GM23338 (cell line): ENCODE measurements around the gene UBE3B. TPM values are rescaled to one million over a fixed set of nuclear protein-coding genes. Genes with fewer than 3 reads are reported as not detected.

Source experiments
- ATAC-seq: fragments of 200-7000 bp; cut with Tn5 transposase; 3 replicates; pipeline ENCODE4 v1.9.1; 2020
- DNase-seq: peaks from one replicate; pipeline ENCODE4 v3.0.0-alpha.2; 2015; ENCODE audit warnings: low spot score
- H2AFZ ChIP-seq: fragments of 200-600 bp; sonication (generic); 2 replicates; pipeline ENCODE4 v1.8.0; 2016; ENCODE audit warnings: antibody characterized with exemption, mild to moderate bottlenecking, moderate library complexity
- H3F3A ChIP-seq: fragments of 200-600 bp; sonication (generic); replicated peaks from 2 replicates; pipeline ENCODE4 v1.8.0; 2017; ENCODE audit warnings: antibody characterized with exemption, mixed run types, low read depth
- H3K27ac ChIP-seq: fragments of 200-600 bp; sonication (generic); 2 replicates; pipeline ENCODE4 v1.6.1; 2016; ENCODE audit warnings: low read depth
- H3K27me3 ChIP-seq: fragments of 200-600 bp; sonication (generic); 2 replicates; pipeline ENCODE4 v1.8.0; 2016; ENCODE audit warnings: mild to moderate bottlenecking, mixed run types, moderate library complexity; ENCODE audit not compliant: insufficient read depth
- H3K36me3 ChIP-seq: fragments of 200-600 bp; sonication (generic); 2 replicates; pipeline ENCODE4 v1.8.0; 2016; ENCODE audit warnings: mild to moderate bottlenecking; ENCODE audit not compliant: insufficient read depth
- H3K4me1 ChIP-seq: fragments of 200-600 bp; sonication (generic); 2 replicates; pipeline ENCODE4 v1.8.0; 2016; ENCODE audit warnings: mild to moderate bottlenecking, moderate library complexity; ENCODE audit not compliant: insufficient read depth
- H3K4me2 ChIP-seq: fragments of 200-600 bp; sonication (generic); 2 replicates; pipeline ENCODE4 v1.7.1; 2017; ENCODE audit warnings: mixed run types
- H3K4me3 ChIP-seq: fragments of 200-600 bp; sonication (generic); 2 replicates; pipeline ENCODE4 v1.6.1; 2016; ENCODE audit warnings: mixed run types
- H3K79me2 ChIP-seq: fragments of 200-600 bp; sonication (generic); replicated peaks from 2 replicates; pipeline ENCODE4 v1.8.0; 2017; ENCODE audit warnings: mild to moderate bottlenecking; ENCODE audit not compliant: insufficient read depth
- H3K9me2 ChIP-seq: fragments of 200-600 bp; sonication (generic); 2 replicates; pipeline ENCODE4 v1.8.0; 2017; ENCODE audit not compliant: insufficient read depth
- H4K20me1 ChIP-seq: fragments of 200-600 bp; sonication (generic); replicated peaks from 2 replicates; pipeline ENCODE4 v1.8.0; 2017; ENCODE audit warnings: mild to moderate bottlenecking; ENCODE audit not compliant: insufficient read depth
- H3K27ac Mint-ChIP-seq: 2 replicates; pipeline ENCODE4 v1.8.0; 2020; ENCODE audit warnings: inconsistent platforms, mild to moderate bottlenecking, moderate library complexity, mixed read lengths
- H3K27me3 Mint-ChIP-seq: 3 replicates; pipeline ENCODE4 v1.8.0; 2022; ENCODE audit warnings: low read depth, mild to moderate bottlenecking, moderate library complexity, mixed read lengths, inconsistent platforms; ENCODE audit not compliant: insufficient read depth, poor library complexity
- H3K36me3 Mint-ChIP-seq: 3 replicates; pipeline ENCODE4 v1.8.0; 2021; ENCODE audit warnings: low read depth, mild to moderate bottlenecking, inconsistent platforms, moderate library complexity, mixed read lengths
- H3K4me1 Mint-ChIP-seq: 3 replicates; pipeline ENCODE4 v1.8.0; 2020; ENCODE audit warnings: mild to moderate bottlenecking, inconsistent platforms, mixed read lengths
- H3K4me3 Mint-ChIP-seq: 3 replicates; pipeline ENCODE4 v1.8.0; 2021; ENCODE audit warnings: moderate library complexity, mild to moderate bottlenecking, inconsistent platforms, mixed read lengths
- H3K9me3 Mint-ChIP-seq: 3 replicates; pipeline ENCODE4 v1.8.0; 2020; ENCODE audit warnings: moderate library complexity, mild to moderate bottlenecking, inconsistent platforms, mixed read lengths
- ETS1 ChIP-seq: IDR thresholded peaks from 2 replicates; pipeline ENCODE4 v1.6.1; 2016; ENCODE audit warnings: antibody characterized with exemption
- EZH2phosphoT487 ChIP-seq: fragments of 200-600 bp; sonication (generic); IDR thresholded peaks from one replicate; pipeline ENCODE4 v1.8.1; 2018; ENCODE audit warnings: antibody characterized with exemption; ENCODE audit not compliant: unreplicated experiment
- NANOG ChIP-seq: IDR thresholded peaks from 2 replicates; pipeline ENCODE4 v1.6.1; 2016; ENCODE audit warnings: antibody characterized with exemption, borderline replicate concordance
- POLR2AphosphoS5 ChIP-seq: IDR thresholded peaks from 2 replicates; pipeline ENCODE4 v1.6.1; 2016; ENCODE audit warnings: antibody characterized with exemption, low read depth
- STAT1 ChIP-seq: IDR thresholded peaks from one replicate; pipeline ENCODE4 v1.6.1; 2016; ENCODE audit warnings: antibody characterized with exemption; ENCODE audit not compliant: unreplicated experiment
- ZNF462 ChIP-seq: fragments of 250-450 bp; sonication (Bioruptor Pico); IDR thresholded peaks from 2 replicates; pipeline ENCODE4 v1.5.0; 2020; ENCODE audit warnings: mild to moderate bottlenecking, moderate library complexity
- polyA plus RNA-seq: library from polyadenylated mRNA; unstranded; fragments of >200 nt; fragmentation: Nextera tagmentation; extraction: Ambion mirVana; gene quantifications from 2 replicates; pipeline ENCODE4 v1.2.1, GENCODE V29; 2016
- total RNA-seq: library from RNA; depleted of rRNA; stranded (reverse); fragments of >200 nt; shearing (Covaris generic); gene quantifications from 2 replicates; pipeline ENCODE4 v1.2.3, GENCODE V29; 2014
- TF ChIP-seq, protein P1 (sequence below), 2 experiments: fragments of 200-600 bp in 1 of 2; sonication (generic) in 1 of 2; conservative IDR thresholded peaks; 2 replicates each; pipeline versions ENCODE4 v1.5.1 to v1.6.1; 2016 to 2017; ENCODE audit warnings: antibody characterized with exemption in 2 of 2, low read depth in 2 of 2, mild to moderate bottlenecking in 2 of 2, moderate library complexity in 1 of 2
- TF ChIP-seq, protein P2 (sequence below): IDR thresholded peaks from one replicate; pipeline ENCODE4 v1.6.1; 2018; ENCODE audit warnings: antibody characterized with exemption; ENCODE audit not compliant: unreplicated experiment

Gene UBE3B
- total and polyA plus RNA-seq, 2 experiments from 2014 or later = 20.8 TPM

- TF ChIP-seq, protein P1, sequence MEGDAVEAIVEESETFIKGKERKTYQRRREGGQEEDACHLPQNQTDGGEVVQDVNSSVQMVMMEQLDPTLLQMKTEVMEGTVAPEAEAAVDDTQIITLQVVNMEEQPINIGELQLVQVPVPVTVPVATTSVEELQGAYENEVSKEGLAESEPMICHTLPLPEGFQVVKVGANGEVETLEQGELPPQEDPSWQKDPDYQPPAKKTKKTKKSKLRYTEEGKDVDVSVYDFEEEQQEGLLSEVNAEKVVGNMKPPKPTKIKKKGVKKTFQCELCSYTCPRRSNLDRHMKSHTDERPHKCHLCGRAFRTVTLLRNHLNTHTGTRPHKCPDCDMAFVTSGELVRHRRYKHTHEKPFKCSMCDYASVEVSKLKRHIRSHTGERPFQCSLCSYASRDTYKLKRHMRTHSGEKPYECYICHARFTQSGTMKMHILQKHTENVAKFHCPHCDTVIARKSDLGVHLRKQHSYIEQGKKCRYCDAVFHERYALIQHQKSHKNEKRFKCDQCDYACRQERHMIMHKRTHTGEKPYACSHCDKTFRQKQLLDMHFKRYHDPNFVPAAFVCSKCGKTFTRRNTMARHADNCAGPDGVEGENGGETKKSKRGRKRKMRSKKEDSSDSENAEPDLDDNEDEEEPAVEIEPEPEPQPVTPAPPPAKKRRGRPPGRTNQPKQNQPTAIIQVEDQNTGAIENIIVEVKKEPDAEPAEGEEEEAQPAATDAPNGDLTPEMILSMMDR (conservative IDR thresholded peaks at IDR 0.05; ENCODE audit: low read depth in 2 of 2) = no peak
- TF ChIP-seq EZH2phosphoT487 = no peak
- no peak for TF ChIP-seq STAT1
- no peak for TF ChIP-seq ETS1
- no peak for TF ChIP-seq NANOG
These were observed 82.2 kb downstream of the UBE3B start (continued) for GRCh38 chr12:109559601-109560000.

DNA sequence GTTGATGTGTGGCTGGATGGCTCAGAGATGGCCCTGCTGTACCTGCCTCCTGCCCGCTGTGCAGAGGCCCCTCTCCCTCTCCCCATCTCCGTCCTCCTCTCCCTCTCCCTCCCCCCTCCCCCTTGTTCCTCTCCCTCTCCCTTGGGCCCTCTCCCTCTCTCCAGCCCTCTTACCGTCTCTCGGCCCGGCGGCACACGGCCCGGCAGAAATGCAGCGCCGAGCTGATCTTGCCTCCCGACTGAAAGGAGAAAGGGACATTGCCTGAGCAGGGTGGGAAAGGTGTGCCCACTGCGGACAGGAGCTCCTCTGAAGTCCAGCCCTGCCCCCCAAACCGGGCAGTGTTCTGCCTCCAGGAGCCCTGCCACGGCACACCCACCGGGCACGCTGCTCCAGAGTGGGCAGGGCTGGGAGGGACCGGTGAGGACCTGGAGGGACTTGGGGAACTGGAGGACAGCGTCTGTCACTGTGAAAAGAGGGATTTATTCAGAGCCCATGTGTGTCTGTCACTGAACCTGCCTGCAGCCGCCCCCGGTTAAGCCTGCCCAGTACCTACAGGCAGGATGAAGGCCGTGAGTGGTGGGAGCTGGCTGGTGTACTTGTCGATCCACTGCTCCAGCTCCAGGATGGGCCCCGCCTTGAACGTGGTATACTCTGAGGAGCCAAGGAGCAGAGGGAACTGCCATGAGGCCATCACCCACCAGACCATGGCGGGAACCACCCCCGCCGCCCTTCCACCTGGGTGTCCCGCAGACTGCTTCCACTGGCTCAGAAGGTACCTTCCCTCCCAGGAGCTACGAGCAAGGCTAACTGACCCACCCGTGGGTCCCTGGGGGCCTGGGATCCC is 83.7 kb downstream of the UBE3B start:
- Mint-ChIP-seq H3K4me1 (peaks cover 5% of the 10 kb centered on the region; the same call in 1 of the 3 replicates), H3K27ac (no peak overlapping the region)
- no peak for DNase-seq

More for the DNA sequence above, 83.7 kb downstream of the UBE3B start:
- no peak for ATAC-seq
- H3K9me2 ChIP-seq = no peaks in the 10 kb centered on the region
- H2AFZ ChIP-seq = no peak overlapping the region
- no peaks in the 10 kb centered on the region for H3F3A ChIP-seq
- no peak overlapping the region for H3K4me3 ChIP-seq
- no peaks in the 10 kb centered on the region for H3K79me2 ChIP-seq
- TF ChIP-seq, protein P2, sequence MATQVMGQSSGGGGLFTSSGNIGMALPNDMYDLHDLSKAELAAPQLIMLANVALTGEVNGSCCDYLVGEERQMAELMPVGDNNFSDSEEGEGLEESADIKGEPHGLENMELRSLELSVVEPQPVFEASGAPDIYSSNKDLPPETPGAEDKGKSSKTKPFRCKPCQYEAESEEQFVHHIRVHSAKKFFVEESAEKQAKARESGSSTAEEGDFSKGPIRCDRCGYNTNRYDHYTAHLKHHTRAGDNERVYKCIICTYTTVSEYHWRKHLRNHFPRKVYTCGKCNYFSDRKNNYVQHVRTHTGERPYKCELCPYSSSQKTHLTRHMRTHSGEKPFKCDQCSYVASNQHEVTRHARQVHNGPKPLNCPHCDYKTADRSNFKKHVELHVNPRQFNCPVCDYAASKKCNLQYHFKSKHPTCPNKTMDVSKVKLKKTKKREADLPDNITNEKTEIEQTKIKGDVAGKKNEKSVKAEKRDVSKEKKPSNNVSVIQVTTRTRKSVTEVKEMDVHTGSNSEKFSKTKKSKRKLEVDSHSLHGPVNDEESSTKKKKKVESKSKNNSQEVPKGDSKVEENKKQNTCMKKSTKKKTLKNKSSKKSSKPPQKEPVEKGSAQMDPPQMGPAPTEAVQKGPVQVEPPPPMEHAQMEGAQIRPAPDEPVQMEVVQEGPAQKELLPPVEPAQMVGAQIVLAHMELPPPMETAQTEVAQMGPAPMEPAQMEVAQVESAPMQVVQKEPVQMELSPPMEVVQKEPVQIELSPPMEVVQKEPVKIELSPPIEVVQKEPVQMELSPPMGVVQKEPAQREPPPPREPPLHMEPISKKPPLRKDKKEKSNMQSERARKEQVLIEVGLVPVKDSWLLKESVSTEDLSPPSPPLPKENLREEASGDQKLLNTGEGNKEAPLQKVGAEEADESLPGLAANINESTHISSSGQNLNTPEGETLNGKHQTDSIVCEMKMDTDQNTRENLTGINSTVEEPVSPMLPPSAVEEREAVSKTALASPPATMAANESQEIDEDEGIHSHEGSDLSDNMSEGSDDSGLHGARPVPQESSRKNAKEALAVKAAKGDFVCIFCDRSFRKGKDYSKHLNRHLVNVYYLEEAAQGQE = no peak
- TF ChIP-seq POLR2AphosphoS5 (no peak), STAT1 (no peak), EZH2phosphoT487 (no peak), ZNF462 (no peak)
- no peaks in the 10 kb centered on the region for H3K4me1 ChIP-seq
- H3K36me3 ChIP-seq = no peaks in the 10 kb centered on the region
- Mint-ChIP-seq H3K9me3 (no peaks in the 10 kb centered on the region), H3K27me3 (peaks cover 6% of the 10 kb centered on the region), H3K4me3 (no peak overlapping the region), H3K36me3 (peaks cover 13% of the 10 kb centered on the region)
- H3K27me3 ChIP-seq = no peaks in the 10 kb centered on the region
- no peaks in the 10 kb centered on the region for H4K20me1 ChIP-seq
- H3K4me2 ChIP-seq = no peak overlapping the region
- no peak overlapping the region for H3K27ac ChIP-seq
